ENCODE measurements around the gene GARS1. TPM values are rescaled to one million over a fixed set of nuclear protein-coding genes. Genes with fewer than 3 reads are reported as not detected.

The GARS1 gene
- polyA plus RNA-seq, 3 donors: 56.2 to 67.9 (median 58.4) TPM

- H3K27ac ChIP-seq (ENCODE audit: low read depth, low read length): no peak overlapping the region
- WGBS, 3 donors: 88 to 92% (median 92%) methylated on average over 15 of the region's 15 CpGs
Observed at GRCh38 chr7:30648744-30649540, 54.3 kb downstream of the GARS1 start.

- 84 to 93% (median 88%) methylated on average over 13 of the region's 13 CpGs for WGBS, 3 donors
- no peak overlapping the region for H3K27ac ChIP-seq (ENCODE audit: low read depth, low read length)
Observed at GRCh38 chr7:30649717-30650420, 55.2 kb downstream of the GARS1 start.

- H3K27ac ChIP-seq (ENCODE audit: low read depth, low read length): no peak overlapping the region
- WGBS, 3 donors: 88 to 96% (median 95%) methylated on average over 7 of the region's 7 CpGs
Observed at GRCh38 chr7:30650421-30650808, 55.7 kb downstream of the GARS1 start.

- WGBS, 3 donors: 81 to 89% (median 86%) methylated on average over 7 of the region's 7 CpGs
- no peak overlapping the region for H3K27ac ChIP-seq (ENCODE audit: low read depth, low read length)
Observed at GRCh38 chr7:30652132-30652531, 57.5 kb downstream of the GARS1 start.

GRCh38 chr7:30652698-30653641 lies 58.3 kb downstream of the GARS1 start:
- H3K27ac ChIP-seq (ENCODE audit: low read depth, low read length): no peak overlapping the region
- WGBS, 3 donors: 86 to 93% (median 89%) methylated on average over 18 to 19 of the region's 19 CpGs

- H3K27ac ChIP-seq (ENCODE audit: low read depth, low read length): no peak overlapping the region
- 94% methylated on average over 15 of the region's 15 CpGs for WGBS, 3 donors
Observed at GRCh38 chr7:30654296-30655090, 59.8 kb downstream of the GARS1 start.

GRCh38 chr7:30655096-30655970 lies 60.7 kb downstream of the GARS1 start:
- WGBS, 3 donors: 91 to 92% (median 92%) methylated on average over 22 of the region's 22 CpGs
- no peak overlapping the region for H3K27ac ChIP-seq (ENCODE audit: low read depth, low read length)

GRCh38 chr7:30656006-30656957 lies 61.6 kb downstream of the GARS1 start:
- no peak overlapping the region for H3K27ac ChIP-seq (ENCODE audit: low read depth, low read length)
- WGBS, 3 donors: 82 to 86% (median 85%) methylated on average over 20 to 21 of the region's 21 CpGs

- no peak overlapping the region for H3K27ac ChIP-seq (ENCODE audit: low read depth, low read length)
- WGBS, 3 donors: 90 to 95% (median 95%) methylated on average over 2 of the region's 2 CpGs
Observed at GRCh38 chr7:30657131-30657530, 62.5 kb downstream of the GARS1 start.

GRCh38 chr7:30658479-30659074 lies 63.9 kb downstream of the GARS1 start:
- WGBS, 3 donors: 48 to 80% (median 61%) methylated on average over 3 of the region's 3 CpGs
- no peak overlapping the region for H3K27ac ChIP-seq (ENCODE audit: low read depth, low read length)

GRCh38 chr7:30659312-30659711 lies 64.6 kb downstream of the GARS1 start:
- 78 to 87% (median 87%) methylated on average over 3 of the region's 3 CpGs for WGBS, 3 donors
- no peak overlapping the region for H3K27ac ChIP-seq (ENCODE audit: low read depth, low read length)

- WGBS, 3 donors: 74 to 83% (median 81%) methylated on average over 16 of the region's 16 CpGs
- H3K27ac ChIP-seq (ENCODE audit: low read depth, low read length): no peak overlapping the region
Observed at GRCh38 chr7:30660331-30661255, 65.9 kb downstream of the GARS1 start.

GRCh38 chr7:30661926-30662325 lies 67.2 kb downstream of the GARS1 start:
- H3K27ac ChIP-seq (ENCODE audit: low read depth, low read length): no peak overlapping the region
- 83 to 91% (median 85%) methylated on average over 6 of the region's 6 CpGs for WGBS, 3 donors

- no peak overlapping the region for H3K27ac ChIP-seq (ENCODE audit: low read depth, low read length)
- 84 to 92% (median 87%) methylated on average over 9 of the region's 9 CpGs for WGBS, 3 donors
Observed at GRCh38 chr7:30662431-30662939, 67.8 kb downstream of the GARS1 start.

GRCh38 chr7:30663414-30663813 lies 68.7 kb downstream of the GARS1 start:
- WGBS, 3 donors: 76 to 84% (median 79%) methylated on average over 4 of the region's 4 CpGs

More at GRCh38 chr7:30663414-30663813, 68.7 kb downstream of the GARS1 start:
- H3K27ac ChIP-seq (ENCODE audit: low read depth, low read length): no peak overlapping the region

Measured in adipose tissue (tissue), 3 donors.